Measurements from ENCODE around the gene CEP85L.

The CEP85L gene

DNA sequence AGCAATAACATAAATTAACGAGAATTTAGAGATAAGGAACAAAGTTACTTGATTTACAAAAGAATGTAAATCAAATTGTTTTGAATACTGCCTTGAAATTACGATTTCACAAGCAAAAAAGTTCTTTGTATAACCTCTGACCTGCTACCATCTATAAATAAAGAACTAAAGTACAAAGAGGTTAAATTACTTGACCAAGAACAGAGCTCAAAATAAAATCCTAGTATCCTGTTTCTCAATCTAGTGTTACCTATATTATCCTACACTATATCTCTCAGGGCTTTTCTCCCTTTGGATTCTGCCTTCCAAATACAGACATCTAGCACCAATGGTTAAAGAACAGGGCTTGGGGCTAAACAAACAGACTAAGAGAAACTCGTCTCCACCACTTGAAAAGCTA, 59.5 kb downstream of the CEP85L start:
- in situ Hi-C loops (cut with MboI; ENCODE audit: low sequenced_read_pairs) = no loop called here
- no peak overlapping the region for H3K4me3 ChIP-seq
- no peaks in the 10 kb centered on the region for H3K27me3 ChIP-seq (ENCODE audit: low read depth)
- H3K4me1 ChIP-seq = peaks cover 13% of the 10 kb centered on the region
- no peaks in the 10 kb centered on the region for H3K9me3 ChIP-seq
- DNase-seq (ENCODE audit: low spot score in 2 of 2) = no peak
- no peaks in the 10 kb centered on the region for H3K36me3 ChIP-seq (replicated peaks)

DNA sequence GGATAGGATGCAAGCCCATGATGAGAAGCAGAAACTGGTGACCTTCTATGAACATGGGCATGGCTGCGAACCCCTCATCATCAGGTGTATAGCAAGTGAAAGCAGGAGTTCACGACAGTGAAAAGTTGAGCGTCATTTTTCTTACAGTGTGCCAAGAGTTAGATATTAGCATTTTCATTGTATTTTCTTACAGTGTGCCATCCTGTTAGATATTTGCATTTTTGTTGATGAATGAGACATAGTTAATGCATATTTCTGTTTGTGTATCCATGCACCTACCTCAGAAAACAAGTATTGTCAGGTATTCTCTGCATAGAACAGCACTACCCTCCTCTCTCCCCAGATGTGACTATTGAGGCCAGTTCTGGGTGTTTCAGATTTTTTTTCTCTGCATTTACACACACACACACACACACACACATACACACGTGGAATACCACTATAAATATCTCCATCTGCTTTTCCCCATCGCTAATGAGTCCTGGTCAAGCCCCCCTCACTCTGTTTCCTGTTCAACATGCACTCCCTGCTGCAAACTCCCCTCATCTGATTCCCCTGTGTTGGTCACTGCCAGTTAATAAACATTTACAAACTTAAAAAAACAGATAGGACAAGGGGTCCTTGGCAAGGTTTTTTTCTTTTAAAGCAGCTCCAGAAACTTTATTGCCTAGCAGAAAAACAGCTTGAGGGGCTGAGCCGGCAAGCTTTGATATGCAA, 61.6 kb downstream of the CEP85L start:
- Histone ChIP-seq H3K4me1 (peaks cover 13% of the 10 kb centered on the region), H3K4me3 (no peak overlapping the region), H3K9me3 (no peaks in the 10 kb centered on the region), H3K36me3 (replicated peaks) (no peaks in the 10 kb centered on the region), H3K27me3 (ENCODE audit: low read depth) (no peaks in the 10 kb centered on the region)
- no peak for DNase-seq (ENCODE audit: low spot score in 2 of 2)
- in situ Hi-C loops (cut with MboI; ENCODE audit: low sequenced_read_pairs) = no loop called here

DNA sequence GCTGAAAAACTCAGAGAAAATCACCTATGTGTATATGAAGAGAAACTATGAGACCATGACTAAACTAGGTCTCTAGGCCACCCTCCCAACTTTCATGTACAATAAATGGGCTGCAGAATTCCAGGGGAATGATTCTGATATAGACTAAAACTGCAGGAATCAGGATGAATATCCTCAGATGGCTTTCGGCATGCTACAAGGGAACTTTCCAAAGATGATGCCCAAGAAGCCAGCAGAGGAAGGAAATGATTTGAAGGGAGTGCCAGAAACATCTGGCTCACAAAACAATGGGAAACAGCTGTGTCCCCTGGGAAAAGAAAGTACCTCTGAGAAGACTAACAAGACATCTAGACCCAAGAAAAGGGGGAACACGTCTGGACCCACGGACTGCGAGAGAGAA, 62.2 kb downstream of the CEP85L start:
- H3K27me3 ChIP-seq (ENCODE audit: low read depth) = no peaks in the 10 kb centered on the region
- H3K4me3 ChIP-seq = no peak overlapping the region
- H3K9me3 ChIP-seq = no peaks in the 10 kb centered on the region
- in situ Hi-C loops (cut with MboI; ENCODE audit: low sequenced_read_pairs) = no loop called here
- H3K36me3 ChIP-seq (replicated peaks) = no peaks in the 10 kb centered on the region
- peaks cover 13% of the 10 kb centered on the region for H3K4me1 ChIP-seq
- DNase-seq (ENCODE audit: low spot score in 2 of 2) = no peak

DNA sequence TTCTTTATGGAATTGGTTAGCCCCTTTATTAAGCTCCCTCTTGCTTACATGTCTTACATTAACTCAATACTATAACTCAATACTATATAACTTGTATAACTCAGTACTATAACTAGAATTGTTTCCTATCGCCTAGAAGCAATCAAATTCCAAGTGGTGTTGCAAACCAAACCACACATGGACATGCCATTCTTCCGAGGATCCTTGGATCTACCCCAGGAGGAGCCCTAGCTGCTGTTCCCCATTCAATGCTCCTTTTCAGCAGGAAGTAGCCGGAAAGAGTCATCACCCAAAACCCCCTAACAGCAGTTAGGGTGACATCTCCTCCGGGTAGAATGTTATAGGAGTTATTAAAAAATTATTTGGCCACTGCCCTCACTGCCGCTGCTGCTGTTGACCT, 62.8 kb downstream of the CEP85L start:
- Histone ChIP-seq H3K27me3 (ENCODE audit: low read depth) (no peaks in the 10 kb centered on the region), H3K4me1 (peaks cover 13% of the 10 kb centered on the region), H3K9me3 (no peaks in the 10 kb centered on the region), H3K4me3 (no peak overlapping the region), H3K36me3 (replicated peaks) (no peaks in the 10 kb centered on the region)
- in situ Hi-C loops (cut with MboI; ENCODE audit: low sequenced_read_pairs) = no loop called here
- DNase-seq (ENCODE audit: low spot score in 2 of 2) = no peak

DNA sequence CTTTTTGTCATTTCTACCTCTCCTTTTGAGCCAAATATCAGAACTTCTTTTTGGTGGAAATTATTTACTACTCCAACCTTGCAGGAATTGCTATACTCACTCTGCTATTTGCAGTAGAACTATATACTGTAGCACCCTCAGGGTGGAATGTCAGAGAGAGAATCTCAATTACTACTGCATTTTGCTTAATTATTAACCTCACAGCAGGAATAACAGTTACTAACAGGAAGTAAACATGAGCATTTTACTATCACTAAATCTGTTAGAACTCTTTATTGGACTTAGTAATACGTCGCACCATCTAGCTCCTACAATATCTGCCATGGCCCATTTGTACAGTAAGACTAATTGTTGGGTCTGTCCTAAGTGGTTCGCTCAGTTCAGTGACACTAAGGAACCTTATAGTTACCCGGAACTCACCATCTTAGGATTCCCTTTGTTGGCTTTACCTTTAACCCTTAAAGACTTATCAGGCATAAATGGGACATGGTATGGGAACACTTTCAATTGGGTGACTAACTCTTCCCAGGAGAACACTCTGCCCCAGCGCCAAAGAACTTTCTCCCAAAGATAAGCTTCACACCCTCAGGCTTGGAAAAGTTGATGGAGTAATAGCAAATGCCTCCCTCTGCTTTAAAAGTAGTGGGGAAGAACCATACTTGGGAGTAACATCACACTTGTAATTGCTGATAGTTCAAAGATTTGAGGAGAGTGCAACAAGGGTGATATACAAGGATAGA, 64.5 kb downstream of the CEP85L start:
- Histone ChIP-seq H3K4me1 (peaks cover 12% of the 10 kb centered on the region), H3K27me3 (ENCODE audit: low read depth) (no peaks in the 10 kb centered on the region), H3K36me3 (replicated peaks) (no peaks in the 10 kb centered on the region), H3K4me3 (no peak overlapping the region), H3K9me3 (no peaks in the 10 kb centered on the region)
- in situ Hi-C loops (cut with MboI; ENCODE audit: low sequenced_read_pairs) = no loop called here
- no peak for DNase-seq (ENCODE audit: low spot score in 2 of 2)

DNA sequence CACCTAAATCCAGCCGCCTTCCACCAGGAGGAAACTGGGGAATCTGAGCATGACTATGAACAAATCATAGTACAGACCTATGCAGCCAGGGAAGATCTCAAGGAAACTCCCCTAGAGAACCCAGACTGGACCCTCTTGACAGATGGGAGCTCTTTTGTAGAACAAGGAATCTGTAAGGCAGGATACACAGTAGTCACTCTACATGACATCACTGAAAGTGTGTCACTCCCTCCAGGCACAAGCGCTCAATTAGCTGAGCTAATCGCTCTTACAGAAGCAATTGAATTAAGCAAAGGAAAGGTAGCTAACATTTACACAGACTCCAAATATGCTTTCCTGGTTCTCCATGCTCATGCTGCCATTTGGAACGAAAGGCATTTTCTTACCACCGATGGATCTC, 66.5 kb downstream of the CEP85L start:
- no peak overlapping the region for H3K4me3 ChIP-seq
- H3K4me1 ChIP-seq = peaks cover 2% of the 10 kb centered on the region
- no peaks in the 10 kb centered on the region for H3K27me3 ChIP-seq (ENCODE audit: low read depth)
- no peak for DNase-seq (ENCODE audit: low spot score in 2 of 2)
- no peaks in the 10 kb centered on the region for H3K9me3 ChIP-seq
- in situ Hi-C loops (cut with MboI; ENCODE audit: low sequenced_read_pairs) = no loop called here
- no peaks in the 10 kb centered on the region for H3K36me3 ChIP-seq (replicated peaks)

DNA sequence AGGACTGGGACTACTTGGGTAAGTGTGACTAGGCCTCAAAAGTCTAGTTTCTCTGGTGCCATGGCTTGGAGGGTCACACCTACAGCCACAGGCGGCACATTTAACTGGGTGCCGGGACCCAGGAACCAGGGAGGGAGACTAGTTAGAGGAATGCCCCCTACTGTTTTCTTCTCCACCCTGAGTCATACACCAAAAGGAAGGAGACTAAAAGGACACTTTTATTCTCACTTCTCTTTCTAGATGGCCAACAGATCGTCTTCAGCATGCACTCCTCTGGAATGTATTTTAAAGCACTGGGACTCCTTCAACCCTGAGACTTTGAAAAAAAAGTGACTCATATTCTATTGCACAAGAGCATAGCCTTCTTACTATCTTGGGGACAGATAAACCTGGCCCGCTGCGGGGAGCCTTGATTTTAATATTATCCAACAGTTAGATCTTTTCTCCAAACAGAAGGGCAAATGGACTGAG, 69.9 kb downstream of the CEP85L start:
- no peaks in the 10 kb centered on the region for H3K27me3 ChIP-seq (ENCODE audit: low read depth)
- H3K36me3 ChIP-seq (replicated peaks) = no peaks in the 10 kb centered on the region
- H3K4me3 ChIP-seq = no peak overlapping the region
- in situ Hi-C loops (cut with MboI; ENCODE audit: low sequenced_read_pairs) = no loop called here
- H3K9me3 ChIP-seq = no peaks in the 10 kb centered on the region; the same call in none of the 2 replicates
- no peak for DNase-seq (ENCODE audit: low spot score in 2 of 2)
- H3K4me1 ChIP-seq = no peaks in the 10 kb centered on the region

DNA sequence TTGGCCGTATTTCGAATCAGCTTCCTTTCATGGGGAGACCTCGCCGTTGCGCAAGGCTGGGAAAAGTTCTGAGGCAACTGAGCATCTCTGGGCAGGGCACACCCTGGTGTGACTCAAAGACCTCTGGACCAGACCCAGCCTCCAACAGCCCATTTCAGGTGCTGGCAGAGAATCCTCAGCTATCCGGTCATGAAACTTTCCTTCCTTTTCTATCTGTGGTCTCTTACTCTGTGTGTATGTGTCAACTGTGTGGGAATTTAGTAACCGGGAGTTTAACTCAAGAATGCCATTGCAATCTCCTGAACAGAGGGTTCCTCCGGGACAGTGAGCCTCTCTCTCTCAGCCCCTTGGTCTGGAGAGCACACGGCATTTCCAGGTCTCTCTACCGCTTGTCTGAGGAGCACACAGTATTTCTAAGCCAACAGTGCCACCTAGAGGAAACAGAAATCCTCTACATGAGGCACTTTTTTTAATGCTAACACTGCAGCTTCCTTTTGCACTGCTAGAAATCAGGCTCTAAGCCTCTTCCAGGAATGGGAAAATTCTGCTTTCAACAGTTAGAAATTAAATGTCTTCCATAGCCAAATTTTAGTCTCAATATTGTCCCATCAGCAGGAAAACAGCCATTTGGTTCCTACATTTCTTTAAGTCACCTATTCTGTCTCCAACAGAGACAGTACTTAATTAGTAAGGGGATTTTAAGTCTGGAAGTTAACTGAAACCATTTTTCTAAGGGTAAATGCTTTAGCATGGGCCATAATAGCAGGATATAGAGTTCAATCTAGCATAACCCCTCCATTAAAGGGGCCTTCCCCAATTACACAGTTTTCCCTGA, 70.6 kb downstream of the CEP85L start:
- H3K4me1 ChIP-seq = no peaks in the 10 kb centered on the region
- H3K4me3 ChIP-seq = no peak overlapping the region
- no peaks in the 10 kb centered on the region for H3K27me3 ChIP-seq (ENCODE audit: low read depth)
- no peaks in the 10 kb centered on the region for H3K36me3 ChIP-seq (replicated peaks)
- in situ Hi-C loops (cut with MboI; ENCODE audit: low sequenced_read_pairs) = no loop called here
- H3K9me3 ChIP-seq = no peaks in the 10 kb centered on the region; the same call in none of the 2 replicates
- DNase-seq (ENCODE audit: low spot score in 2 of 2) = peak; percentile 56 to 59

DNA sequence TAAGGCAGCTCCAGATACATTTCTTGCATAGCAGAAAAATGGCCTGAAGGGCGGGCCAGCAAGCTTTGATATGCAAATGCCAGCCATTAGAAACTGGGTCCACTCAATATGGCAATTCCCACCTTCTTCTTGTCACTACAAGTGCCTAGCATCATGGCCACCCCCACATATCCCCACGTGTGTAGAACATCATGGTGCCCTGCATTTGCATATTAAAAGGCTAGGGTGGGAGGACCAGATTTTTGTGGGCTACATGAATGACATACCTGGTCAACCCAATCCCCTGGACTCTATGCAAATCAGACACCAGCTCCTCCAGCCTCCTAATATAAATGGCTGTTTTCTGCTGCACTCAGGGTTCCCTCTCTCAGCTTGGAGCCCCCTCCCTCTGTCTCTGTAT, 71.6 kb downstream of the CEP85L start:
- no peak overlapping the region for H3K4me3 ChIP-seq
- H3K36me3 ChIP-seq (replicated peaks) = no peaks in the 10 kb centered on the region
- H3K27me3 ChIP-seq (ENCODE audit: low read depth) = no peaks in the 10 kb centered on the region
- no peaks in the 10 kb centered on the region; the same call in none of the 2 replicates for H3K9me3 ChIP-seq
- DNase-seq (ENCODE audit: low spot score in 2 of 2) = peak in 1 of 2 experiments; percentile 10
- no peaks in the 10 kb centered on the region for H3K4me1 ChIP-seq
- in situ Hi-C loops (cut with MboI; ENCODE audit: low sequenced_read_pairs) = no loop called here

DNA sequence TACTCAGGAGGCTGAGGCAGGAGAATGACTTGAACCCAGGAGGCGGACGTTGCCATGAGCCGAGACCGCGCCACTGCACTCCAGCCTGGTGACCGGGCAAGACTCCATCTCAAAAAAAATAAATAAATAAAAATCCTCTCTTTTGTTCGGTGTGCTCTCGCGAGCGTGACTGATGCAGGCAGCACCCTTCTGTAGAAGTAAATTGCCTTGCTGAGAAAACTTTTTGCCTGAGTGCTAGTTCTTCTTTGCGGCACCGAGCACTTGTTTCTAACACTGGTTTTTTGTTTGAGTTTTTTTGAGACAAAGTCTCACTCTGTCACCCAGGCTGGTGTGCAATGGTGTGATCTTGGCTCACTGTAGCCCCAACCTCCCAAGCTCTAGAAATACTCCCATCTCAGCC, 72.8 kb downstream of the CEP85L start:
- in situ Hi-C loops (cut with MboI; ENCODE audit: low sequenced_read_pairs) = no loop called here

DNA sequence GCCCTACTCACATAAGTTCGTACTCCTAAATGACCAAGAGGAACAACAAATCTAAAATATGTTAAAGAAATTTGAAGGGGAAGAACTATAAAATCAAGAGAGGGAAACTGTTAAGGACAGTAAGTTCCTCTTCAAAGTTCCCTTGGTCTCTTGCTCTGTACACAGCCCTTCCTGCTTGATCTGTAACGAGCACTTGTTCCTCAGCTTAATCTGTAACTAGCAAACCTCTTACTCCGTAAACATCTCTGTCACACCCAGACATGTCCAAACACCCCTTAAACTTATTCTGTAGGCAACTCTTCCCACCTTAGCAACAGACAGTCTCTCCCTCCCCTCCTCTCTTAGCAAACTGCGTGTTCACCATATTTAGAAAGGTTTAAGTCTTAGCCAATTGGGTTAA, 73.4 kb downstream of the CEP85L start:
- no peak for DNase-seq (ENCODE audit: low spot score in 2 of 2)
- H3K4me1 ChIP-seq = no peaks in the 10 kb centered on the region
- no peaks in the 10 kb centered on the region for H3K27me3 ChIP-seq (ENCODE audit: low read depth)
- in situ Hi-C loops (cut with MboI; ENCODE audit: low sequenced_read_pairs) = no loop called here
- H3K36me3 ChIP-seq (replicated peaks) = no peaks in the 10 kb centered on the region
- no peak overlapping the region for H3K4me3 ChIP-seq
- H3K9me3 ChIP-seq = peaks cover 9% of the 10 kb centered on the region

More for the DNA sequence above, 72.8 kb downstream of the CEP85L start:
- Histone ChIP-seq H3K27me3 (ENCODE audit: low read depth) (no peaks in the 10 kb centered on the region), H3K9me3 (peaks cover 8% of the 10 kb centered on the region), H3K4me3 (no peak overlapping the region), H3K36me3 (replicated peaks) (no peaks in the 10 kb centered on the region), H3K4me1 (no peaks in the 10 kb centered on the region)
- no peak for DNase-seq (ENCODE audit: low spot score in 2 of 2)

DNA sequence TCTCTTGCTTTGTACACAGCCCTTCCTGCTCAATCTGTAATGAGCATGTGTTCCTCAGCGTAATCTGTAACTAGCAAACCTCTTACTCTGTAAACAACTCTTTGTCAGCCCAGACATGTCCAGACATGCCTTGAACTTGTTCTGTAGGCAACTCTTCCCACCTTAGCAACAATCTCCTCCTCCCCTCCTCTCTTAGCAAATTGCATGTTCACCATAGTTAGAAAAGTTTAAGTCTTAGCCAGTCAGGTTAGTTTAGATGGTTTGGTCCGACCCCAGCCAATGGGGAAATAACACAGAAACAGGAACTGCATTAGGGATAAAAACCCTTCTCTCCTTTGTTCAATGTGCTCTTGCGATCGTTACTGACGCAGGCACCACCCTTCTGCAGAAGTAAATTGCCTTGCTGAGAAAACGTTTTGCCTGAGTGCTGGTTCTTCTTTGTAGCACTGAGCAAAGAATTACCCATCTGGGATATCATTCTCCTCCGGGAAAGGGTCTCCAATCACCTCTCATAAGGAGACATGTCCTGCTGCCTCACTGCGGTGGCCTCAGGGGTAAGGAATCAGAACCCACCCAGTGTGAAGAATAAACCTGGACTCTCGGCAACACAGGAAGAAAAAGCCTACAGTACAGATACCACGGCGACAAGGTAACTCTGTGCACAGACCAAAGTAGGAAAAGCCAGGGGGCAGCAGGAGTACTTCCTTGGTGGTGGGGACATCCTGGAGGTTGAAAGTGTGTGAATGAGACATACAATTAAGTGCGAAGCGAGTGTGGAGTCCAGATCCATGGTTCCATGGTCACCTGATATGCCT, 77.1 kb downstream of the CEP85L start:
- no peaks in the 10 kb centered on the region for H3K4me1 ChIP-seq
- no peaks in the 10 kb centered on the region for H3K36me3 ChIP-seq (replicated peaks)
- in situ Hi-C loops (cut with MboI; ENCODE audit: low sequenced_read_pairs) = no loop called here
- DNase-seq (ENCODE audit: low spot score in 2 of 2) = peak in 1 of 2 experiments; percentile 20
- H3K4me3 ChIP-seq = no peak overlapping the region
- no peaks in the 10 kb centered on the region for H3K27me3 ChIP-seq (ENCODE audit: low read depth)
- peaks cover 9% of the 10 kb centered on the region; the same call in 1 of the 2 replicates for H3K9me3 ChIP-seq

DNA sequence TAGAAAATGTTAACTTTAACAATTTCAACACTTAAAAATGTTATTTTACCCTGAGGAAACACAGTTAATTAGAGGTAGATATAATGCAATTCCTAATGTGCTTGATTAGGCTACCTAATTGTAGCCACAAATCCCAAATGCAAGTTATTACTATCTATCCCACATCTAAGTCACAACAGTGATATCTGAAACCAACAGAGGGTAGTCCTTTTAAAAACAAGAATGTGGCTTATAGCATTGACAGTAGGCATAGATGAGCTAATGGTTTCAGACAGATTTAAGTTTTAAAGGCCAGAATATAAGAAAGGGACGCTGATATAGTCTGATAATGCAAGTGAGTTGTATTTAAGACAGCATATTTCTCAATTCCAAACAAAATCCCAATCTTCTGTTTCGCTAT, 80.3 kb downstream of the CEP85L start:
- in situ Hi-C loops (cut with MboI; ENCODE audit: low sequenced_read_pairs) = no loop called here
- H3K4me1 ChIP-seq = no peaks in the 10 kb centered on the region
- no peak overlapping the region for H3K4me3 ChIP-seq
- no peaks in the 10 kb centered on the region for H3K27me3 ChIP-seq (ENCODE audit: low read depth)
- no peak for DNase-seq (ENCODE audit: low spot score in 2 of 2)
- H3K36me3 ChIP-seq (replicated peaks) = no peaks in the 10 kb centered on the region
- H3K9me3 ChIP-seq = peaks cover 9% of the 10 kb centered on the region; the same call in 1 of the 2 replicates

Data from HAP-1 (cell line).